K562 (cell line): ENCODE measurements around the gene ABHD1. TPM values are rescaled to one million over a fixed set of nuclear protein-coding genes. Genes with fewer than 3 reads are reported as not detected.

ENCODE experiments used
- ATAC-seq: fragments of 200-7000 bp; cut with Tn5 transposase; 3 replicates; pipeline ENCODE4 v1.9.1; 2020; ENCODE audit warnings: moderate library complexity
- BruUV-seq: library from RNA; stranded (reverse); fragments of 400-500 nt; replicated peaks from 2 replicates; lab custom pipeline; 2021; lab: Mats Ljungman, UMichigan
- CTCF ChIA-PET: fragments of 300-600 bp; formaldehyde crosslinking; extraction: SDS; loops from one replicate; lab custom pipeline; 2021; ENCODE audit warnings: low intra/inter-chr PET ratio; lab: Yijun Ruan, JAX
- POLR2A ChIA-PET: fragments of 300-600, 350-650 bp; sonication (Branson Sonifier 250); formaldehyde crosslinking; extraction: SDS; loops from one replicate; lab custom pipeline; 2021; ENCODE audit warnings: antibody characterized with exemption, inconsistent platforms; lab: Yijun Ruan, JAX
- DNase-seq, 4 experiments: peaks; one replicate each; pipeline versions ENCODE4 v3.0.0 to v3.0.0-alpha.2; 2011 to 2018; ENCODE audit warnings: low spot score in 3 of 4, mixed read lengths in 3 of 4; ENCODE audit errors: extremely low read depth in 1 of 4
- FAIRE-seq: peaks from 2 replicates; lab custom pipeline; 2011; peaks lifted over from hg19 to GRCh38; lab: Jason Lieb, UNC
- H2AFZ ChIP-seq: 2 replicates; pipeline ENCODE4 v1.6.0; 2011; ENCODE audit warnings: low read depth, low read length, control low read depth, inconsistent platforms
- H3K27ac ChIP-seq: fragments of 200-600 bp; 3 replicates; pipeline ENCODE4 v1.8.0; 2011; ENCODE audit warnings: low read depth, mild to moderate bottlenecking, control low read depth, inconsistent platforms, low read length, moderate library complexity, mixed read lengths; ENCODE audit errors: extremely low read depth
- H3K27me3 ChIP-seq, 2 experiments: fragments of 300-600 bp in 1 of 2; 2 replicates in 1 of 2; 3 replicates in 1 of 2; pipeline versions ENCODE4 v1.6.0 to v1.8.0; 2011; ENCODE audit warnings: inconsistent platforms in 2 of 2, low read length in 2 of 2, mild to moderate bottlenecking in 1 of 2, mixed read lengths in 1 of 2, moderate library complexity in 1 of 2; ENCODE audit not compliant: control insufficient read depth in 2 of 2, insufficient read depth in 2 of 2
- H3K36me3 ChIP-seq: fragments of 300-600 bp; 3 replicates; pipeline ENCODE4 v1.8.0; 2011; ENCODE audit warnings: mild to moderate bottlenecking, low read length, inconsistent platforms; ENCODE audit not compliant: control insufficient read depth, insufficient read depth
- H3K4me1 ChIP-seq, 2 experiments: fragments of 200-600 bp in 1 of 2; replicated peaks in 1 of 2; 2 replicates in 1 of 2; 3 replicates in 1 of 2; pipeline versions ENCODE4 v1.5.1 to v1.8.0; 2011; ENCODE audit warnings: inconsistent platforms in 2 of 2, low read length in 2 of 2, mild to moderate bottlenecking in 1 of 2, mixed read lengths in 1 of 2, moderate library complexity in 1 of 2; ENCODE audit not compliant: control insufficient read depth in 2 of 2, insufficient read depth in 2 of 2
- H3K4me2 ChIP-seq: 2 replicates; pipeline ENCODE4 v1.6.1; 2011; ENCODE audit warnings: low read length, control low read depth, inconsistent platforms, mixed read lengths; ENCODE audit not compliant: insufficient read depth
- H3K4me3 ChIP-seq: fragments of 200-600 bp; sonication (generic), shearing (Covaris generic); 2 replicates; pipeline ENCODE4 v1.5.1; 2016; ENCODE audit warnings: control low read depth, inconsistent platforms
- H3K79me2 ChIP-seq: fragments of 200-600 bp; 3 replicates; pipeline ENCODE4 v1.8.0; 2011; ENCODE audit warnings: low read length, inconsistent platforms; ENCODE audit not compliant: control insufficient read depth, insufficient read depth
- H3K9ac ChIP-seq, 2 experiments: 2 replicates each; pipeline versions ENCODE4 v1.6.0 to v1.6.1; 2011; ENCODE audit warnings: low read depth in 2 of 2, low read length in 2 of 2, control low read depth in 1 of 2, inconsistent platforms in 1 of 2, mild to moderate bottlenecking in 1 of 2, mixed read lengths in 1 of 2; ENCODE audit not compliant: insufficient read depth in 1 of 2
- H3K9me1 ChIP-seq: one replicate; pipeline ENCODE4 v1.6.0; 2011; ENCODE audit warnings: inconsistent platforms, mild to moderate bottlenecking, low read length, moderate library complexity; ENCODE audit not compliant: control insufficient read depth, insufficient read depth
- H3K9me3 ChIP-seq: replicated peaks from 2 replicates; pipeline ENCODE4 v1.5.1; 2011; ENCODE audit warnings: low read depth, low read length, inconsistent platforms; ENCODE audit not compliant: control insufficient read depth, insufficient read depth
- H4K20me1 ChIP-seq: replicated peaks from 2 replicates; pipeline ENCODE4 v1.6.1; 2011; ENCODE audit warnings: low read length, inconsistent platforms, mixed read lengths; ENCODE audit not compliant: control insufficient read depth, insufficient read depth
- CTBP1 ChIP-seq: fragments of 450-650 bp; IDR thresholded peaks from 2 replicates; pipeline ENCODE4 v1.6.1; 2016; ENCODE audit warnings: borderline replicate concordance
- E2F6 ChIP-seq, 2 experiments: IDR thresholded peaks; 2 replicates each; pipeline ENCODE4 v1.6.1; 2011; ENCODE audit warnings: borderline replicate concordance in 1 of 2, control low read depth in 1 of 2, low read depth in 1 of 2, low read length in 1 of 2, mild to moderate bottlenecking in 1 of 2, mixed read lengths in 1 of 2, moderate library complexity in 1 of 2; ENCODE audit not compliant: insufficient read depth in 1 of 2, insufficient read length in 1 of 2, poor library complexity in 1 of 2, severe bottlenecking in 1 of 2; ENCODE audit errors: extremely low read depth in 1 of 2
- HINFP ChIP-seq: fragments of 450-650 bp; conservative IDR thresholded peaks from 2 replicates; pipeline ENCODE4 v1.6.1; 2016; ENCODE audit warnings: missing genetic modification characterization, low read depth, mild to moderate bottlenecking, control low read depth, missing compliant biosample characterization
- MAX ChIP-seq: sonication (generic); formaldehyde crosslinking; IDR thresholded peaks from 2 replicates; pipeline ENCODE4 v1.9.0; 2022; ENCODE audit warnings: mild to moderate bottlenecking, missing genetic modification reagents
- RAD21 ChIP-seq, 2 experiments: fragments of 250-450 bp in 1 of 2; fragments of 450-650 bp in 1 of 2; sonication (Bioruptor Pico) in 1 of 2; formaldehyde crosslinking in 1 of 2; IDR thresholded peaks in 1 of 2; conservative IDR thresholded peaks in 1 of 2; 2 replicates each; pipeline versions ENCODE4 v1.4.0 to v1.8.0; 2020 to 2022; ENCODE audit warnings: mild to moderate bottlenecking in 2 of 2, moderate library complexity in 1 of 2
- REST ChIP-seq, 2 experiments: fragments of 450-650 bp; formaldehyde crosslinking in 1 of 2; IDR thresholded peaks; 2 replicates each; pipeline versions ENCODE4 v1.4.0 to v1.6.1; 2014 to 2020; ENCODE audit warnings: mild to moderate bottlenecking in 2 of 2, borderline replicate concordance in 1 of 2, low read depth in 1 of 2
- XRCC5 ChIP-seq: fragments of 200-400 bp; formaldehyde crosslinking; IDR thresholded peaks from 2 replicates; pipeline ENCODE4 v1.6.1; 2017; ENCODE audit warnings: low read depth, mild to moderate bottlenecking, low read length
- WGBS: fragments of 100-300 bp; shearing (Covaris generic); methylation state at CpG from one replicate; pipeline ENCODE4 v1.1.6; 2016; ENCODE audit warnings: low coverage, mixed read lengths; ENCODE audit not compliant: insufficient coverage; ENCODE audit errors: missing lambda C conversion rate; 5-methylcytosine and 5-hydroxymethylcytosine counted together
- in situ Hi-C: fragments of 300-500 bp; cut with MboI; formaldehyde crosslinking; loops from 4 replicates; pipeline ENCODE4 v1.15.0; 2018; ENCODE audit warnings: inconsistent platforms, mixed read lengths
- intact Hi-C: fragments of 100-400 bp; cut with micrococcal nuclease; formaldehyde crosslinking; loops from 2 replicates; pipeline ENCODE4 v1.14.2; 2022
- polyA plus RNA-seq, 8 experiments: library from polyadenylated mRNA; depleted of rRNA in 4 of 8; stranded (reverse) in 5 of 8; unstranded in 3 of 8; fragments of >200 nt; fragmentation: Nextera tagmentation in 2 of 8; fragmentation: Illumina TruSeq in 1 of 8; extraction: Ambion mirVana in 2 of 8; extraction: Trizol in 1 of 8; gene quantifications; 2 replicates each; pipeline versions ENCODE4 v1.2.1 to v1.2.3, GENCODE V29; 2011 to 2014; ENCODE audit warnings: inconsistent platforms in 1 of 8, missing spikeins in 1 of 8
- total RNA-seq, 7 experiments: library from RNA; depleted of rRNA in 6 of 7; stranded (reverse); fragments of >200 nt in 6 of 7; fragmentation: Illumina TruSeq in 2 of 7; extraction: Trizol in 2 of 7; gene quantifications; 2 replicates each; pipeline versions ENCODE4 v1.2.1 to v1.2.3, GENCODE V29; 2011 to 2021; ENCODE audit warnings: low replicate concordance in 1 of 7

Gene ABHD1
- total and polyA plus RNA-seq, 9 of the 15 experiments (the other 6 are each of a cell fraction or from before 2014, with no cell fraction given), result 0.10 to 0.16 (median 0.11) TPM; not detected in 5

- peak overlapping the region; percentile 57 for H3K4me3 ChIP-seq
- peak overlapping the region; percentile 69 for H3K4me2 ChIP-seq
- H3K9me3 ChIP-seq, result no peaks in the 10 kb centered on the region
- ATAC-seq, result peak; percentile 29
- intact Hi-C loops, result loop anchor here (1.0 to 2.0 kb wide), 2 partner anchors 65 to 125 kb away; no protein-coding TSS in a partner anchor
- POLR2A ChIA-PET, result interaction anchor here (0.6 to 1.7 kb wide), 5 partner anchors 9 to 294 kb away, joined by 3 to 4 read pairs (median 4); no protein-coding TSS in a partner anchor
- no peaks in the 10 kb centered on the region for H3K36me3 ChIP-seq
- CTCF ChIA-PET, result interaction anchor here (1.1 to 2.5 kb wide), 4 partner anchors 70 to 218 kb away, joined by 3 to 22 read pairs (median 6); no protein-coding TSS in a partner anchor
- H3K79me2 ChIP-seq, result peaks cover 10% of the 10 kb centered on the region; the same call in 1 of the 3 replicates
- peaks cover 53 to 70% of the 10 kb centered on the region in 2 experiments for H3K4me1 ChIP-seq
- H3K9me1 ChIP-seq, result peaks cover 1% of the 10 kb centered on the region
- H2AFZ ChIP-seq, result peak overlapping the region; percentile 56
- H3K27ac ChIP-seq, result peak overlapping the region; percentile 85
- in situ Hi-C loops, result loop anchor here (5.0 kb wide), 1 partner anchor 123 kb away; no protein-coding TSS in a partner anchor
- DNase-seq, result peak; percentile 53 to 67 (median 55)
- FAIRE-seq, result no peak
- BruUV-seq, result no TSS peak
- H3K9ac ChIP-seq, result peak overlapping the region; percentile 81 to 95
- 21% methylated on average over 20 of the region's 38 CpGs for WGBS
- no peaks in the 10 kb centered on the region for H4K20me1 ChIP-seq
- no peaks in the 10 kb centered on the region for H3K27me3 ChIP-seq
- peak; percentile 52; the same call in 1 of the 2 replicates for TF ChIP-seq MAX (CRISPR knock-in tag)
- TF ChIP-seq XRCC5, result no peak
- no peak for TF ChIP-seq HINFP (tag)
- TF ChIP-seq E2F6 (IDR thresholded peaks at IDR 0.05; ENCODE audit: borderline replicate concordance in 1 of 2, extremely low read depth in 1 of 2, insufficient read depth in 1 of 2, insufficient read length in 1 of 2, low read depth in 1 of 2, low read length in 1 of 2, poor library complexity in 1 of 2, severe bottlenecking in 1 of 2), result peak in 1 of 2 experiments; percentile 69
- peak; percentile 56 to 77 for TF ChIP-seq RAD21 (CRISPR knock-in tag; conservative IDR thresholded peaks at IDR 0.05 in 1 of 2, IDR thresholded peaks at IDR 0.05 in 1 of 2)
- peak; percentile 59; the same call in 1 of the 2 replicates for TF ChIP-seq CTBP1
- TF ChIP-seq REST (IDR thresholded peaks at IDR 0.05; ENCODE audit: borderline replicate concordance), result peak; percentile 75
- no peak for TF ChIP-seq REST (CRISPR knock-in tag; IDR thresholded peaks at IDR 0.05; ENCODE audit: low read depth)
Observed at GRCh38 chr2:27085673-27086089, 37.9 kb upstream of the ABHD1 start.
